ENCODE data around the gene IL21R.

Gene IL21R

GRCh38 chr16:27401768-27402568 lies at the start of gene IL21R:
IL21R (plus strand) TSS chr16:27402174; CDS start chr16:27430072, 27,898 bp downstream.
- DNase-seq = peak; percentile 77

GRCh38 chr16:27353853-27354252 lies 48.1 kb upstream of the IL21R start:
- DNase-seq = peak; percentile 4

GRCh38 chr16:27355610-27356009 lies 46.4 kb upstream of the IL21R start:
- DNase-seq = peak; percentile 26

- no peak for DNase-seq
Observed at GRCh38 chr16:27356794-27357193, 45.2 kb upstream of the IL21R start.

- no peak for DNase-seq
Observed at GRCh38 chr16:27359051-27359450, 42.9 kb upstream of the IL21R start.

GRCh38 chr16:27359615-27360014 lies 42.4 kb upstream of the IL21R start:
- DNase-seq = no peak

- no peak for DNase-seq
Observed at GRCh38 chr16:27361987-27362386, 40.0 kb upstream of the IL21R start.

- DNase-seq = no peak
Observed at GRCh38 chr16:27362570-27363245, 39.3 kb upstream of the IL21R start.

GRCh38 chr16:27363246-27363632 lies 38.7 kb upstream of the IL21R start:
- no peak for DNase-seq

GRCh38 chr16:27363797-27364196 lies 38.2 kb upstream of the IL21R start:
- DNase-seq = no peak

GRCh38 chr16:27364493-27365141 lies 37.4 kb upstream of the IL21R start:
- DNase-seq = no peak

- DNase-seq = no peak
Observed at GRCh38 chr16:27365142-27366089, 36.6 kb upstream of the IL21R start.

- no peak for DNase-seq
Observed at GRCh38 chr16:27366687-27367460, 35.1 kb upstream of the IL21R start.

GRCh38 chr16:27367461-27368357 lies 34.3 kb upstream of the IL21R start:
- peak; percentile 86 for DNase-seq

- DNase-seq = no peak
Observed at GRCh38 chr16:27368358-27368722, 33.6 kb upstream of the IL21R start.

- DNase-seq = no peak
Observed at GRCh38 chr16:27369806-27370205, 32.2 kb upstream of the IL21R start.

GRCh38 chr16:27370318-27370717 lies 31.7 kb upstream of the IL21R start:
- DNase-seq = no peak

GRCh38 chr16:27373312-27373711 lies 28.7 kb upstream of the IL21R start:
- DNase-seq = no peak

- DNase-seq = no peak
Observed at GRCh38 chr16:27374221-27374803, 27.7 kb upstream of the IL21R start.

GRCh38 chr16:27374804-27375425 lies 27.1 kb upstream of the IL21R start:
- DNase-seq = peak; percentile 98
